HG03521 (cell line): ENCODE data around the gene RPTOR.
"Not testable (repeated sequence)": the region's sequence is repeated elsewhere in the genome, so short reads cannot be mapped to it uniquely, and the experiment has no call there.

Experiments used
- ATAC-seq: cut with Tn5 transposase; IDR thresholded peaks from one replicate; pipeline ENCODE4 v1.9.1; 2021; ENCODE audit warnings: mild to moderate bottlenecking, moderate library complexity; ENCODE audit not compliant: unreplicated experiment

RPTOR gene

DNA sequence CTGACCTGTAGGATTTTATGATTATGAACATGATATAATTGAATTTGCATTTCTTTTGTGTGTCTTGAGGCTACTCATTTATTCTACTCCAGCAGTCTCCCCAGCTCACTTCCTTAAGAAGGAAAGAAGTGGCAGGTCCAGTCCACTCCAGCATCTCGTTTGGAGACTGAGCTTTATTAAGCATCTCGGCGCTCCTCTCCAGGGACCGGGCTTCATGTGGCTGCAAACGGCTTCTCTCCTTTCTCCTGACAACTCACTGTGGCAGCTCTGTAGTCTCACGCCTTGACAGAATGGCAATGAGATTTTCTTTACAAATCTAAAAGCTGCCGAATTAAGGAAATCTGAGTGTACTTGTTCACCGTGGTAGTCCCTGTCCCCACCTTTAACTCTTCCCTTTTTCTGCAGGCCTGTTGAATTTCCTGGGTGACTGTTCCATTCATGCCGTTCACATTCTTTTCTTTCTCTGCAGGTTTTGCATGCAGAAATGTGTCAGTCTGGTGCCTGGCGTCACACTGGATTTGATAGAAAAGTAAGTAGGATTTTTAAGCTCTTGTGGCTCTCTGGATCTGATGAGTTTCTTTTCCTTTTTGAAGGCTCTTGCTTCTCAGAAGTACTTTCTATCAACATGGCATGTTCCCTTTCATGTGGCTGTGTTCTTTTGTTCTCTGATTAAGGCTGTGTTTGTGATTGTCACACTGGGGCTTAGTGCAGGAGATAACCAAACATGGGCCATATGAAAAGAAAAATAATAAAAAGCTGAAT lies 246.5 kb downstream of the RPTOR start:
- ATAC-seq = no peak

DNA sequence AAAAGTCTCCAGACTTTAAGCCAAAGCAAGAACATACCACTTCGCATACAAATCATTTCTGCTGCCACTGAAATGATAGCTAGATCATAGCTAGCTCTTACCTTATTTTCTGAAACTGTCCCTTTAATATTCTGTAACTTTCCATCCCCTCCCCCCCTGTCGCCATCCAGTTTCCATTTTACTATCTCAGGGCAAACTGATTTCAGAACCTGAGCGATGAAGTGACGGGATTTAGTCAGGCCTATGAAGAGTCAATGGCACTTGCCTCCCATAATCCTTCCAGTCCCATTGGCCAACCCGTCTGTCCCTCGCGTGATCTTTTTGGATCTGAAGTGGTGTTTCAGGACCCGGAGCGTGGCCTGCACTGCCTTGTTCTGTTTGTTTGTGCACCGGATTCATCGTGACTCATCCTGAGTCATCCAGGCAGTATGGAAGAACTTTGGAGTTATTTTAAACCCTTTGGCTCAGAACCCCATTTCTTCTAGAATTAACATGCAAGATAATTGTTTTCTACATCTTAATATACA lies 247.2 kb downstream of the RPTOR start:
- ATAC-seq = no peak

DNA sequence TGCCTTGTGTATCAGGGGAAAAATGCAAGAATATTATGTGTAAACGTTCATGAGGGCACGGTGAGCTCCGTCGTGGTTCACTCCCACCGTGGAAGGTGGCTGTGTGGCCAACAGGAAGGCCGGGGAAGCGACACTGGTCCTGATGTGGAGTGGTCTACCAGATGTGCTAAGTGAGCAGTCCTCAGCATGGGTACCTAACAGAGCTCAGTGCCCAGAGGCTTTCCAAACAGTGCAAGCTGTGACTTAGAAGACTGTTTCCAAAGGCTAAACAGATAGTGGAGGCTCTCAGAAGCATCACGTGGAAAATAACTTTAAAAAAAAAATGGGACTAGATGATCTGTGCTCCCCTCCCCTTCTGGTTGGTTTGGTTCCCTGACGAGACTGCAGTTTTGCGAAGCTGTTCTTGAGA lies 247.7 kb downstream of the RPTOR start:
- ATAC-seq = no peak

DNA sequence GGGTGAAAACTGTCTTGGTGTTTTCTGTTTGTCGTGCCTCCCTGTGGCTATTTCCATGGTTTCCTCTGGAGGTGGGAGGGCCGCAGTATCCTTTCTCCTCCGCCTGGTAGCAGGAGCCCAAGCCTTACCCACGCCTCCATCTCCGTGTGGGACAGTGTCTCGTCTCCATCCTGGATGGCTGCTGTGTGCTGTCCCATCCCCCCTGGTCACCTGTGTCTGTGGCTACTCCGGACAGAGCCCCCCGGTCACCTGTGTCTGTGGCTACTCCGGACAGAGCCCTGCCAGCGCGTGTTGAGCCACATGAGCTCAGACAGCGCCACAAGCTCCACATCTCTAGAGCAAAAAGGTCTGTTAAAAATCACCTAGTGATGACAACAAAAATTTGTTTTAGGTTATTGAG lies 248.8 kb downstream of the RPTOR start:
- ATAC-seq = no peak

DNA sequence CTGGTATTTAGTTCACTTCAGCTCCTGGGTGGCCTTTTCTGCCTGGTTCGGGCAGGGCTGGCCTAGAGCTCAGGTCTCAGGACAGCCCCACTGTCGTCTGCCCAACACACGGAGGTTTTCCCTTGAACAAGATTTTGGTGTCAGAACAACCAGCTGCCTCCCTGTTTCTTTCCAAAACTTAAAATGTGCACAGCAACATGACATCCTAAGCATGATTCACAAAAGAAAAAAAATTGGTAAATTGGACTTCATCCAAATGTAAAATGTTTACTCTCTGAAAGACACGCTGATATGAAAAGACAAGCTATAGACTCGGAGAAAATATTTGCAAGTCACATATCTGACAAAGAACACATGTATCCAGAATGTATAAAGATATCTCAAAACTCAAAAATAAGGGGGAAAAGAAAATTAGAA lies 249.2 kb downstream of the RPTOR start:
- no peak for ATAC-seq

DNA sequence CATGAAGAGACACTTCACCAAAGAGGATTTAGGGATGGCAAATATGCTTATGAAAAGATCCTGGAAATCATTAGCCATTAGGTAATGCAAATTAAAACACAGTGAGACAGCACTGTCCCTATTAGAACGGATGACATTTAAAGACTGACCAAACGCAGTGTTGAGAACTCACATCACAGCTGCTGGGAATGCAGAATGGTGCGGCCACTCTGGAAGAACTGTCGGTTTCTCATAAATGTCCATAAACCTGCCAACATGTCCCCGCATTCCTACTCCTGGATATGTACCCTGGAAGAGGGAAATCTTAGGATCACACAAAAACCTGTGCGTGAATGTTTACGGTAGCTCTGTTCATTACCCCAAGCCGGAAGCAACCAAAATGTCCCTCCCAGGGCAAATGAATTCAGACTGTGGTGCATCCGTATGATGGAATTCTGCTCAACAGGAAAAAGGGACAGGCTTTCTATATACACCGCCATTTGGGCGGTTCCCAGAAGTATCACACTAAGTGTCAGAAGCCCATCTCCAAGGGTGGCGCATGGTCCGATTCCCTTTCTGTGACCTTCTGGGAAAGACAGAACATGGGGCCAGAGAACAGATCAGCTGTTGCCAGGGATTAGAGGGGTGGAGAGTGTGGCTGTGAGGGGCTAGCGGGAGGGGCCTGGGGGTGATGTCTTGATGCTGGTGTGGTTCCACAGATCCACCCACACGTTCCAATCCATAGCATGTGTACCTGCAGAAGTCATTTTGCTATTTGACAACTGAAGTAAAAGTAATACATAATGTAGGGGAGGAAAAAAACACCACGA lies 249.8 kb downstream of the RPTOR start:
- no peak for ATAC-seq

DNA sequence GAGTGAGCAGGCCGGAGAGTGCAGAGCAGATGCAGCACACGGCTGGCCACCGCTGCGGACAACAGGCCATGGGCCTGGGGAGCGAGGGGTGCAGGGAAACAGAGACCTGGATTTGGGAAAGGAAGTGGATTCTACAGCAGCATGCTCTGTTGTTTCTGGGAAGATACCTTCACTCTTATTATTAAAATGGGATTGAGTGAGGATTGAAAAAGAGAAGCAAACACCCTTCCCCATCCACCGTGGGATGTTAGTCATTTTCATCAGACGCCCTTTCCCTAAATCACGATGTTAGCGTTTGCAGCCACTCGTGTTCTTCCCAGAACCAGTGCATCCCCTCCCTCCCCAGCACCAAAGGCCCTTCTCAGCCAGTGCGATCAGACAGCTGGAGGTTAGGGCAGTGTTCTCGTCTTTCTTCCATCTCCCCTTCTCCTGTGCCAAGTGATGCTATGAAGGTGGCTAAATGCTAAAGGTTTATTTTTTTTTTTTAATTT lies 250.5 kb downstream of the RPTOR start:
- ATAC-seq = no peak

DNA sequence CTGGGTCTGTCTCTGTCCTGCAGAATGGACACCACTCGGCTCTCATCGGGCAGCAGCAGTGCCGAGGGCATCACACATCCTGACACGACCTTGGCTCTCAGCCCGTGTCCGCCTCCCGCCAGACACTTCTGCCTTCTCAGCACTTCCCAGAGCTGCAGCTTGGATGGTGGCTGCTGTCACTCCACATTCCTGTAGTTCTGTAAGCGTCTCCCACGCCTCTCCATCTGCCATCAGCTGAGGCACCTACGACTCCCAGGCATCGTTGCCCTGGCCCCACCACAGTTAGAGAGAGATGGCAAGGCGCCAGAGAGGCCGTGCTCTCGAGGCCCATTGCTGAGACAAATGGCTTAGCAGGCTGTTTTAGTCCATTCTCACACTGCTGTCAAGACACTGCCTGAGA lies 251.1 kb downstream of the RPTOR start:
- ATAC-seq = no peak

DNA sequence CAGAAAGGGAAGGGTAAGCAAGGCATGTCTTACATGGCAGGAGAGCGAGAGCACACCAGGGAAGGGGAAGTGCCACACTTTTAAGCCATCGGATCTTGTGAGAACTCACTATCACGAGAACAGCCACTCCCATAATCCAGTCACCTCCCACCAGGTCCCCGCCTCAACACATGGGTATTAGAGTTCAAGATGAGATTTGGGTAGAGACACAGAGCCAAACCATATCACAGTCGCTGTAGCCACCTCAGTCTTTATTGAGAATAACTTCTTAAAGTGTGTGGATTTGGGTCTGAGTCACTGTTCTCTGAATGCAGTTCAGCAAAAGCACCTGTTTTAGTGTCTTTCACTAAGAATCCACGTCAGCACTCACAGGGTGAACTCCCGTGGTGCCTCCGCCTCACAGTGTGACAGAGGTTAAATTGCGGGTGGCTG lies 251.8 kb downstream of the RPTOR start:
- ATAC-seq = no peak

DNA sequence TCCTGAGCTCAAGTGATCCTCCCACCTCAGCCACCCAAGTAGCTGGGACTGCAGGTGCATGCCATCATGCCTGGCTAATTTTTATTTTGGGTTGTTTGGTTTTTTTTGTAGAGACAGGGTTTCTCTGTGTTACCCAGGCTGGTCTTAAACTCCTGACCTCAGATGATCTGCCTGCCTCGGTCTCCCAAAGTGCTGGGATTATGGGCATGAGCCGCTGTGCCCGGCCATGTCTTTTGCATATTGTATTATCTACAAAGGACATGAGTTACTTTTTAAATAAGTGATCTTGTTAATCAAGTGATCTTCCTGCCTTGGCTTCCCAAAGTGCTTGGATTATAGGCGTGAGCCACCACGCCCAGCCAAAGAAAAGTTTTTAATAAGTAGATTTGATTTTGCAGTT lies 252.6 kb downstream of the RPTOR start:
- ATAC-seq = not testable (repeated sequence)

DNA sequence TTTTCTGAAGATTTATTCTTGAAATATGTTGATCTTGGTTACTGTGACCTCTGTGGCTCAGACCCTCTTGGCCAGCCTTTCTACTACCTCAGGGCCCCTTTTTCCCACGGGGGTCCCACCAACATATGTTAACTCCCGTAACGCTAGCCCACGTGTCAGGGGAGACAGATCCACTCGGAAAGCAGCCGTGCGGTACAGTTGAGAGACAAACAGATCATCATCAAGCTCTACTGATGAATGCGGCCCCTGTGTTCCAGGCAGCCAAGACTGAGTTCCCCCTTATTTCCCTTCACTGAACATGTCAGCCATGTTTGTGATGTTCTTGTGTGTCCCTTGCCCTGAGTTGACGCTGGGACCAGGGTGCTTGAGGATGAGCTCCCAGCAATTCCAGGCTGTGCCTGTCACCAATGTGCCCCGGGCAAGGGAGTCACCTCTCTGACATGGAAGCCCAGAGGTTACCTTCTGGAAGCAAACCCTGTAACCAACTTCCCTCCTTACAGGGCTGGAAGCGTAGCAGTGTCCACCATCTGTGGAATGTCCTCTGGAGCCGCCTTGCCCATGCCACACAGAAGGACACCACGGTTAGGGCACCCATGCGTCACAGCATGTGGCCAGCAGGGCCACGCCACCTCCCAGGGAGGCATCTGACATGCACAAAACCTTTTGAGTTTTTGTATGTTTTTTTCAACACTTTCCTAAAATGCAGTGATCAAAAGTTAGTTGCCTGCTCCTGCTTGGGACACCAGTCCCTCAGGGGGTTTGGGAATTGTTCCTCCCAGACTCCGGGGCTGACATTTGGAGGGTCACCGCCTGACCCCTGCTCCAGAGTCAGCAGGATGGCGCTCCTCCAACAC lies 253.3 kb downstream of the RPTOR start:
- no peak for ATAC-seq

DNA sequence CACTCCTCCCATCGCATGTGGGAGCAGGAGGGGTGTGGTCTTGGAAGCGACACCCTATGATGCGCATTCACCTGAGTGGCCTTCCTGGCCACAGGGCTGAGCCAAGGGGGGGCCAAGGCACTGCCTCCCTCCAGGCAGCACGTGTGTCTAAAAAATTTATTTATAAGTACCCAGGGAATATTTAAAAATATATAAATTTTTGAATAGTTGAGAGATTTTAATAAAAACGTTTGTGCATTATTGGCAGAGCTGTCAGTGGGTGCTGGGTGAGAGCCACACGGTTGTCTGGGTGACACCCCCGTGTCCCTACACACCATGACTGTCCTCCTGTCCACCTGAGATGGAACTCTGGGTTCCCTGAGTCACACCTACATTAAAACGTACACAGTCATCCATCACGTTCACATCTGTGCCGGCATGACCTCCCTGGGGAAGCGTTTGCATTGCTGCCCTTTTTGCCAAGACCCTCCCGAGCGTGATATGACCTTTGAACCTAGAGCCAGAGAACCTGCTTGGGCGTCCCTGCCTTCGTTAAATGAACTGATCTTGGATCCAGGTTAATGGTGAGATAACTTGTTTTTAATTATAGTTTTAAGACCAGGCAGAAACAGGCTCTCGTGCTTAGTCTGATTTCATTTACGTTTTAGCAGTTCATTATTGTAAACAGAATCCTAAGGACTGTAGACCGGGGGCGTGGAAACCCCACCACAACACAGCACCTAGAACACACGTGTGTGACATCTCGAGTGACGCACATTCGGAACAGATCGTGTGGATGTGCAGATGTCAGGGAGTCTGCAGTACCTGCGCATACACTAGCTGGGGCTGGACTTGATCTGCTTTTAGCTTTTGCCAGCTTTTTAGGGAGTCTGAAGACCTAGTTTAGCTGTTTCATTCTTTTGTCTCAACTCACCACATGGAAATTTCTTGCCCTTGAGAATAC lies 254.2 kb downstream of the RPTOR start:
- no peak for ATAC-seq

DNA sequence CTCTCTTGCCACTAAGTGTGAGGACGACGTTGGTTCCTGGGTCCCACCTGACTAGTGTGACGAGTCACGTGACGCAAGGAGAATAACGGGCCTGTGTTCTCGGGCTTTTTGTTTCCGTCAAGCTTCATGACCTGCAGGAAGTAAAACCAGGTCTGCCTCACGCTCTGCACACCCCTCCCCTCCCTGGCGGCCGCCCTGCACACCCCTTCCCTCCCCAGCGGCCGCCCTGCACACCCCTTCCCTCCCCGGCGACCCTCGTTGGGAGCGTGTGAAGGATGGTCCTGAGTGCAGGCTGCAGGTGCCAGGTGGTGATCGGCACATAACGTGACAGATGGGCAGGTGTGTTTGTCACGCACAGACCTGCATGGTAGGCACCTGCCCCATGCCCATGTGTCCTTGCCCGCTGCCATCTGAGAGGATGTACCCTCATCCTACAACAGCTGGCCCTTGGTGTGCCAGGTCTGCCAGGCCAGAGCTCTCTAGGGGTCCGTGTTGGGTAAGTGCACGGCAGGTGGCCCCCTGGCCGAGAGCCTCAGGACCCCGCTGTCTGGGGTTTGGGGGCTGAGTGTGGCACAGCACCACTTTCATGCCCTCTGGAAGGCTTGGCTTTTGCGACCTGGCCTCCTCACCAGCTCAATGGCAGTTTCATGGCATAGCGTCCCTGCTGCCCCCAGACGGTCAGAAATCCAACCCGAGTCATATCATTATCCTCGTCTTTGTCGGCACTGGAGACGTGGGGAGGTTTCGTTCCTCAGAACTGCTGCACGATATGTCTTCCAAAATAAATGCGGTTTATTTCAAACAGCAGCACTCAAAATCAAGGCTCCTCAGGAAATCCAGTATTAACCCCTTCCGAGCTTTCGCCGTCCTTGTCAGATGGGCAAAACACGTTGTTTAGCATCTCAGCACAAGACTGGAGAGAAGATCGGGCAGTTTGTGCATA lies 255.2 kb downstream of the RPTOR start:
- no peak for ATAC-seq

DNA sequence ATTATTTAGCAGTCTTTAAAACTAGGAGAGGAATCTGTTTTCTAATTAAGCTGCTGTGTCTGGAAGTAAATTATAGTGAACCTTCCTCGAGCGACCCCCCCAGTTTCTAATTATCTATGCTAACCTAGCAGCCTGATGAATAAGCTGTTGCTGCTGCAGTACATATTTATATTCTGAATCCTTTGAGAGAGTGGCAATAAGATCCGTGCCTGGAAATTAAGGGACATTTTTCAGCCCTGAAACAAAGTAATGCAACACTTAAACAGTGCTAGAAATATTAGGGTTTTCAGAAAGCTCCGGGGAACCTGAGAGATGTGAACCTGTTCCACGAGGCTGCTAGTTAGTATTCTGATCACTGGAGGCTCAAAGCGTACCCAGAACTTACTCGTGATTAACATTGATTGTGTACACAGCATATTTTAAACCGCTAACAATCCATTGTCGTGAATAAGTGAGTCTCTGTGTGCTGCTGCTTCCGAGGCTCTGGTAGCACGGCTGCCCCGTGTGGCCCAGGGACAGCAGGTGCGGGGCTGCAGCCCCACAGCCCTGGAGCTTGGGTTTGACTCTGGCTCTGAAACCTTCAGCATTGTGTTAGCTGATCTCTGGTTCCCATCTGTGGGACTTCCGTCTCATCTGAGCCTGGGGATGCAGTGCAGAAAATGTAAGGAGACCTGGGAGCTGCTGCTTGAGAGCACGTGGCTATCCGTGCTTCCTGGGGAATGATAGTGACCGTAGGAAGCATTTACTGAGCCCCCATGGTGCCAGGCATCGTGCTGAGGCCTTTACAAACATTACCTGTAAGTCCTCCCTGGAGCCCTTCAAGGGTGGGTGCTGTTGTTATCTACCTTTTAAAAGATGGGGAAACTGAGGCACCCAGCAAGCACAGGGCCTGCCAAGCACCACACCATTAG lies 256.1 kb downstream of the RPTOR start:
- ATAC-seq = no peak

DNA sequence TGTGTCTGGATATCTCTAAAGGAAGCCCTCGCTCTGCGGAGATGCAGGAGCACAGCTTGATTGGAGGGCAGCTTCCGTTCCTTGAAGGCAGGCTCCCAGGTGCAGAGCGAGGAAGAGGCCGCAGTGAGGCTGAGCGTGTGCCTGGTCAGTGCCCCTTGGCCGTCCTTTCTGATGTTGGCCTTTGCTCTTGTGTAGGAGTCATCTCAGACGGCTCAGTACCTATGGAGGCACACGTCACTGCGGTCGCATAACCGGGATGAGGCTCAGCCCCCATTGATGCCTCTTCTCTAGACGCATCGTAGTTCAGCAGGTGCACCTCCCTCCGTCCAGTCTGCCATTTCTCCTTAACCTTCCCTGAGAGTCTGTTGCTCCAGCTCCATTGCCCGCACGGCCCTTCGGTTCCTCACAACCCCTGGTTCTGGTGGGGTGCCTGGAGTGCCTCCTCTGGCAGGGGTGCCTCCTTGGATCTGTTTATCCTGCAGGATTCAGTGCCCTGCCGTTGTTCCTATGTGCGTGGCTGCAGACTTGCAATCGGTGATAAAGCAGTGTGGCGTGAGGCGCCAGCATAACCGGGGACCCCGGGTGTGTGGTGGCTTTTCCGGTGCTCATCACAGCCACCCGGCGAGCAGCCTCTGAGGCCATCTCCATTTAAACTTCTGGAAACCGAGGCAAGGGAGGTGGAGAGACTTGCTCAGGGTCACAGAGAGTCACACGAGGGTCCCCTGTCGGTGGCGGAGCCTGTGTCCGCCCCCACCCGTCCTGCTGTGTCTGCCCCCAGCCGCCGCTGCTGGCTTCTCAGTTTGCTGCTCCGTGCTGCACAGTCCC lies 258.2 kb downstream of the RPTOR start:
- ATAC-seq = no peak

DNA sequence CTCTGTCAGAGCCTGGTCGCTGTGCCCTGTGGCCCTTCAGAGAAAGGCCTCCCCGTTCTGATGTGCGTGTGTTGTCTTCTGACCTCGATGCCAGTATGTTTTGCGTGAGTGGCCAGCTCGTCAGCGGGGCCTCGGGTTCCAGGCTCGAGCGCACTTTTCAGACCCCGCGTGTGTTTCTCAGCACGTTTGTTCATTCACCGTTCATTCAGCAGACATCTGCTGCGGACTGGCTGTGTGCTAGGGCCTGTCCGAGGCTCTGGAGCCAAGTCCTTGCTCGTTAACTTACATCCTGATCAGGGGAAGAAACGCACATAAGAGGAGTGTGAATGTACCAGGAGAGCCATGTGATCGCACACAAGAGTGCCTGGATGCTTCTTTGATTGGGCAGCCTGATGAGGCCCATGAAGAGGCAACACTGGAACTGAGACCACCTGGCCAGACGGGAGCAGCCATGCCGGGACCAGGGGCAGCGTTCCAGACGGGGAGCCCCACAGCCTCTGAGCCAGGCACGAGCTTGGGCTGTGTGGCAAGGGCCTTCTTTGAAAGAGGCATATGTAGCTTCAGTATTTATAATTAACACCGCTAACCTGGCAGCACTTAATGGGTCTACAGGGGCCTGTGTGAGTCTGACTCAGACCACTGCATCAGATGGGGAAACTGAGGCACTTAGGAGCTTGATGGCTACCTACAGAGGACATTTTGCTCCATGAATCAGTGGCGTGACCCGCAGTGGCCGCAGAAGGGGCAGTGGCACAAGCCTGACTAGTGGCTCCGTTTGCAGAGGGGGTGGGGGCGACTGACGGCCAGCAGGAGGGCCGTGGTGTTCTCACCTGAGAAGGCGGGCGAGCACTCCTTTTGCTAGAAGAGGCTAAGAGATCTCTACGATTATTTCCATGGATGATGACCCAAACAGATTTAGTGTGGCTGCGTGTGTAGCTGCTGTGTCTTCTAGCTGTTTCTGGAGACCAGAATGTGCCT lies 259.1 kb downstream of the RPTOR start:
- no peak for ATAC-seq
